ENCODE measurements around the gene ZSCAN1.
"Not testable (repeated sequence)": the region's sequence is repeated elsewhere in the genome, so short reads cannot be mapped to it uniquely, and the experiment has no call there.

Gene ZSCAN1

GRCh38 chr19:58033741-58034476 is at the start of gene ZSCAN1:
Gene ZSCAN1 (plus strand): TSS chr19:58034025. CDS start chr19:58037837, 3,812 bp downstream.
- DNase-seq: peak; percentile 0

GRCh38 chr19:57992841-57993240 is 41.0 kb upstream of the ZSCAN1 start:
- DNase-seq: no peak

GRCh38 chr19:58000677-58001076 is 33.1 kb upstream of the ZSCAN1 start:
- no peak for DNase-seq

- DNase-seq: no peak
Measured at GRCh38 chr19:58001895-58002369, 31.9 kb upstream of the ZSCAN1 start.

- peak; percentile 76 for DNase-seq
Measured at GRCh38 chr19:58002384-58003173, 31.2 kb upstream of the ZSCAN1 start, which contains the start of gene ZNF606. Gene ZNF606 (minus strand): TSS chr19:58002820. CDS start chr19:58001319, 1,501 bp downstream.

- DNase-seq: no peak
Measured at GRCh38 chr19:58003174-58003828, 30.5 kb upstream of the ZSCAN1 start.

- DNase-seq: no peak
Measured at GRCh38 chr19:58007285-58007684, 26.5 kb upstream of the ZSCAN1 start.

GRCh38 chr19:58008877-58009276 is 24.9 kb upstream of the ZSCAN1 start:
- not testable (repeated sequence) for DNase-seq

GRCh38 chr19:58009301-58009665 is 24.5 kb upstream of the ZSCAN1 start:
- no peak for DNase-seq

- DNase-seq: peak; percentile 72
Measured at GRCh38 chr19:58009666-58010301, 24.0 kb upstream of the ZSCAN1 start.

- DNase-seq: no peak
Measured at GRCh38 chr19:58010507-58010906, 23.3 kb upstream of the ZSCAN1 start.

- DNase-seq: no peak
Measured at GRCh38 chr19:58014141-58014540, 19.7 kb upstream of the ZSCAN1 start.

GRCh38 chr19:58020129-58020528 is 13.7 kb upstream of the ZSCAN1 start:
- no peak for DNase-seq

GRCh38 chr19:58021541-58022282 is 12.1 kb upstream of the ZSCAN1 start:
- DNase-seq: peak; percentile 3

GRCh38 chr19:58022283-58022660 is 11.6 kb upstream of the ZSCAN1 start:
- no peak for DNase-seq

GRCh38 chr19:58024661-58025060 is 9.2 kb upstream of the ZSCAN1 start:
- no peak for DNase-seq

GRCh38 chr19:58034477-58034793 is 610 bp downstream of the ZSCAN1 start:
- no peak for DNase-seq

- no peak for DNase-seq
Measured at GRCh38 chr19:58035863-58036262, 2.0 kb downstream of the ZSCAN1 start.

- no peak for DNase-seq
Measured at GRCh38 chr19:58037927-58038687, 4.3 kb downstream of the ZSCAN1 start.

- no peak for DNase-seq
Measured at GRCh38 chr19:58038688-58039204, 4.9 kb downstream of the ZSCAN1 start.

GRCh38 chr19:58040751-58041525 is 7.1 kb downstream of the ZSCAN1 start:
- no peak for DNase-seq
